IPS DF 6.9 (cell line): ENCODE measurements around the gene GTPBP1.

Source experiments
- DNase-seq: peaks from one replicate; pipeline ENCODE4 v3.0.0-alpha.2; 2013; ENCODE audit warnings: low read depth, low spot score
- H3K27ac ChIP-seq: one replicate; pipeline ENCODE4 v1.5.1; 2013; ENCODE audit warnings: low read length, control low read depth
- H3K27me3 ChIP-seq: 2 replicates; pipeline ENCODE4 v1.6.1; 2013; ENCODE audit warnings: mild to moderate bottlenecking, low read length; ENCODE audit not compliant: control insufficient read depth, insufficient read depth
- H3K36me3 ChIP-seq: 2 replicates; pipeline ENCODE4 v1.6.1; 2013; ENCODE audit warnings: low read length; ENCODE audit not compliant: control insufficient read depth, insufficient read depth
- H3K4me1 ChIP-seq: 2 replicates; pipeline ENCODE4 v1.6.1; 2013; ENCODE audit warnings: low read length; ENCODE audit not compliant: control insufficient read depth, insufficient read depth
- H3K4me3 ChIP-seq: 2 replicates; pipeline ENCODE4 v1.5.1; 2013; ENCODE audit warnings: mild to moderate bottlenecking, low read length
- H3K9me3 ChIP-seq: 2 replicates; pipeline ENCODE4 v1.6.1; 2013; ENCODE audit warnings: low read length, inconsistent platforms; ENCODE audit not compliant: control insufficient read depth, insufficient read depth
- WGBS: extraction: QIAGEN DNeasy Blood & Tissue Kit; methylation state at CpG from one replicate; pipeline ENCODE4 v1.1.7; 2013; ENCODE audit warnings: mixed read lengths, missing lambda C conversion rate; ENCODE audit not compliant: insufficient read length, insufficient coverage; 5-methylcytosine and 5-hydroxymethylcytosine counted together

GTPBP1 gene

DNA sequence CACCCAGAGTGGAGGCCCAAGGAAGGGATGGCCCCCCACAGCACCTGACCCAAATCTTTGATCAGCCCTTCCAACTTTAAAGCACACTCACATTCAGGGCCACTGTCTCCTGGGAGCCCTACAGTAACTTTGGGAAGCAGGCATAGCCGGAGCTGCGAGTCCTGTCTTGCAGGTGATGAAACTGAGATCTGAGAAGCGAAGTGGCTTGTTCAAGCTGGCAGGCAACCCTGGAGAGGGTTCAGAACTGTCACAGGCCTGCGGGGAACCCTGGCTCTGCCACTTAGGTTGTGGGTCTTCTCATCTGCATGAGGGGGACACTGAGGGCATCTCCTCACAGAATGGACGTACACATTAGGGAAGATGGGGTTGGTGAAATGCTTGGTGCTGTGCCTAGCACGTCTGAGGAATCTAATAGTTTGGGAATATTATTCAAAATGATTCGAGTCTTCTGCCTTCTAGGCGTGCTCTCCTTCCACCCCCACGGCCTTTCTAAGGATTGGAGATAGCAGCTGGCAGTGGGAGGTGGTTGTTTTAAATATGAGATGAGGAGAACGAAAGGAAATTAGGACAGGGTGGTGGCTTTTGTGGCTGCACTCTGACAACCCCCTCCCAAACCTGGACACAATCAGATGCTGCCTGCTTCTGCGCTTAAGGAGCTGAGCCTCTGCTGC lies 68.9 kb downstream of the GTPBP1 start:
- DNase-seq, result no peak
- WGBS, result no CpG with 5 or more reads among the region's 11 CpGs
- Histone ChIP-seq H3K27me3 (no peaks in the 10 kb centered on the region), H3K4me3 (no peak overlapping the region), H3K27ac (no peak overlapping the region), H3K4me1 (peaks cover 2% of the 10 kb centered on the region), H3K36me3 (no peaks in the 10 kb centered on the region), H3K9me3 (no peaks in the 10 kb centered on the region)

DNA sequence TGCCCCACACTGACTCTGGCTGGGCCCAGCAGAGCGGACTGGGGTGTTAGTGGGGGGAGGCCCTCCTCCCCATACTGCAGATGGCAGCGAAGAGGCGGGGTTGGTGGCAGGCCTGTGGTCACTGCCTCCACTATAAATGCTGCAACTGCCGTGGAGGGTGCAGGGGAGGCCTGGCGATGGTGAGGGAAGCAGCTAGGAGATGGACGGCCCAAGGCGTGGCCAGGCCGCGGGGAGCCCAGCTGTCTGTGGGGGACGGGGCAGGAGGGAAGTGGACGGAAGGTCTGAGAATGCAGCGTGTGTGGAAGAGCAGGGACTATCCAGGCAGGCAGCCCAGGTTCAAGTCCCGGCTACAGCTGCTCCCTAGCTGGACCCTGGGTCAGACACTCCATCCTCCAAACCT lies 69.9 kb downstream of the GTPBP1 start:
- Histone ChIP-seq H3K4me1 (peaks cover 2% of the 10 kb centered on the region), H3K27ac (no peak overlapping the region), H3K4me3 (no peak overlapping the region), H3K36me3 (no peaks in the 10 kb centered on the region), H3K9me3 (no peaks in the 10 kb centered on the region), H3K27me3 (no peaks in the 10 kb centered on the region)
- DNase-seq, result no peak
- no CpG with 5 or more reads among the region's 13 CpGs for WGBS

DNA sequence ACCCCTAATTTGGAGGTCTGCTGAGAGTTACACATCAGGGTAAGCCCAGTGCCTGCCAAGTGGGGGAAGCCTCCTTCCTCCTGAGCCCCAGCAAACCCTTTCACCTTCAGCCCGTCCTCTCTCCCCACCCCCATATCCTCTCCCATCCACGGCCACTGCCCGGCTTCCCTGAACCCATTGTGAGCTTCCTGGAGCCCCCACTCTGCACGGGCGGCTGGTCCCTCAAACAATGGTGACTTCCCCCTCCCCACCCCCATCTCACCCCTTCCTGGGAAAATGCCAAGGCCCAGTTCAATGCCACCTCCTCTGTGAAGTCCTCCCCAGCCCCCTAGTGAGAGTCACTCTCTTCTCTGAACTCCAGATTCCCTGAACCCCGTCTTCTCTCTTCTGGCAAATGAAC lies 70.3 kb downstream of the GTPBP1 start:
- WGBS, result no CpG with 5 or more reads among the region's 6 CpGs
- no peaks in the 10 kb centered on the region for H3K9me3 ChIP-seq
- H3K36me3 ChIP-seq, result no peaks in the 10 kb centered on the region
- DNase-seq, result no peak
- H3K27ac ChIP-seq, result no peak overlapping the region
- peaks cover 2% of the 10 kb centered on the region for H3K4me1 ChIP-seq
- no peaks in the 10 kb centered on the region for H3K27me3 ChIP-seq
- no peak overlapping the region for H3K4me3 ChIP-seq

DNA sequence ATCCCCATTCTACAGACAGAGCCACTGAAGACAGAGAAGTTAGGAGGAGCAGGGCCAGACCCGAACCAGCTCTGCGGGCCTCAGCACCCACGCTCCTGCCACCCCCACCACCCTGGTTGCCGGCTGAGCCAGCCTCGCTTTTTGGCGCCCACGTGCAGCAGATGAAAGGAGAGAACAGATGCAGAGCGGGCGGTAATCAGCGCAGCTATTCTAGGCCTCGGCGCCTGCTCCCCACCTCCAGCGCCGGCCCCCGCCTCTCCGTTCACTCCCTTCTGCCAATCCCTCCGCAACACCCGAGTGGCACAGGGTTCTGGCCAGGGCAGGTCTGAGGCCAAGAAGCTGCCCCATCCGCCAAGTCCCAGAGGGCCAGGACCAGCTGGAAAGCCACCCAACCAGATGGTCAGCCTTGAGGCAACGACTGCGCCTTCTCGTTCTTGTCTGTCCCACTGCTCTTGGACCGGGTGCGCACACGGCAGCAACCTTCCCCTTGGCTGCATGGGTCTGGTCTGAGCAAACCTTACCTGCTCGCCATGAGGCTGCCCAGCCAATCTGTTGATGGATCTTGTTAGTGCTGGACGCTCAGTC lies 71.4 kb downstream of the GTPBP1 start:
- Histone ChIP-seq H3K27me3 (no peaks in the 10 kb centered on the region), H3K4me1 (peaks cover 2% of the 10 kb centered on the region), H3K9me3 (no peaks in the 10 kb centered on the region), H3K36me3 (no peaks in the 10 kb centered on the region), H3K4me3 (no peak overlapping the region), H3K27ac (no peak overlapping the region)
- no CpG with 5 or more reads among the region's 27 CpGs for WGBS
- DNase-seq, result no peak

DNA sequence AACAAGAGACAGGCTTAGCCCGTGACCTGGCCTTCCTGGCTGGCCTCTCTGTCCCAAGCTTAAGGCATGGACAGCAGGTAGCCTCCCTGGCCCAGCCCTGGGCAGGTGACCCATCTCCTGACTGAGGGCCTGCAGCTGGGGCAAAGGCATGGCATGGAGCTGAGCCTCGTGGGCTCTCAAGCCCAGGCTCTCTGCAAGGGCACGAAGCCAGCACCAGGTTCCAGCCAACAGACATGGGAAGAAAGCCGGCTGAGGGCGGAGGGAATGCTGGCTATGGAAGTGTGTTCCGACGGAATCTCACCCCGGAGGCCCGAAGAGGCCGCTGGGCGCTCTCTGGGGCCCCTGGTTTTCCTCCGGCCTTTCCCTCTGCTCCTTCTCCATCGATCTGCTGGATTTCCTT lies 75.3 kb downstream of the GTPBP1 start:
- no peak for DNase-seq
- no peaks in the 10 kb centered on the region for H3K9me3 ChIP-seq
- no peak overlapping the region for H3K27ac ChIP-seq
- WGBS, result no CpG with 5 or more reads among the region's 13 CpGs
- no peak overlapping the region for H3K4me3 ChIP-seq
- H3K27me3 ChIP-seq, result no peaks in the 10 kb centered on the region
- H3K36me3 ChIP-seq, result no peaks in the 10 kb centered on the region
- H3K4me1 ChIP-seq, result peaks cover under 1% of the 10 kb centered on the region; the same call in 1 of the 2 replicates

DNA sequence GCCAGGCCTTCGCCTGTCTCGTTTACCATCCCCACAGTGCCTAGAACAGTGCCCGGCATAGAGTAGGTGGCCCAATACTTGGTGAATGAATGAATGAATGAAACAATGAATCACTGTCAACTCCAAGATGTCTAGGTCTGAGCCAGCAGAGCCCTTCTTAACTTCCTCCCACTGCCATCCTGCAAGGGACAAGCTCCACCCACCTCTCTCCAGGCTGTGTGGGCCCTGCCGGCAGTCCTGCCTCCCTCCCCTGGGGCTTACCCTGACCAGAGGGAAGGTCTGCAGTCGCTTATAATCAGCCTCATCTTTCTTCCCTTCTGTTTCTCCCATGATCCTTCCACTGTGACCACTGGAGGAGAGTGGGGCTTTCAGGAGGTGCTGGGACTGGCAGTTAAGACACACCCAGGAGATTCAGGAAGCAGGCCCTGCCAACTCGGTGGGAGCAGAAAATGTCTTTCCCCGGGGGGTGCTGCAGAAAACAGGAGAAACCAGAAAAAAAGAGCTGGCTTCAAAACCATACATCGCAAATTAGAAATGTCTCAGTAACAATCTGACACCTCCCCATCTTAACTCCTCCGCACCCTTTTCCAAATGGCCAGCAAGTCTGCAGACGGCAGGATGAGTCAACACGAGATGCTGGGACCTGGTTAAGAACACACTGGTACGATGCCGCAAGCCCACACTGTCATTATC lies 76.8 kb downstream of the GTPBP1 start:
- WGBS, result no CpG with 5 or more reads among the region's 13 CpGs
- H3K4me1 ChIP-seq, result no peaks in the 10 kb centered on the region
- H3K4me3 ChIP-seq, result no peak overlapping the region
- H3K27me3 ChIP-seq, result no peaks in the 10 kb centered on the region
- H3K36me3 ChIP-seq, result no peaks in the 10 kb centered on the region
- no peak overlapping the region for H3K27ac ChIP-seq
- H3K9me3 ChIP-seq, result no peaks in the 10 kb centered on the region
- DNase-seq, result no peak
